ENCODE measurements around the gene SYNJ1.
"Not testable (repeated sequence)": the region's sequence is repeated elsewhere in the genome, so short reads cannot be mapped to it uniquely, and the experiment has no call there.

The SYNJ1 gene

DNA sequence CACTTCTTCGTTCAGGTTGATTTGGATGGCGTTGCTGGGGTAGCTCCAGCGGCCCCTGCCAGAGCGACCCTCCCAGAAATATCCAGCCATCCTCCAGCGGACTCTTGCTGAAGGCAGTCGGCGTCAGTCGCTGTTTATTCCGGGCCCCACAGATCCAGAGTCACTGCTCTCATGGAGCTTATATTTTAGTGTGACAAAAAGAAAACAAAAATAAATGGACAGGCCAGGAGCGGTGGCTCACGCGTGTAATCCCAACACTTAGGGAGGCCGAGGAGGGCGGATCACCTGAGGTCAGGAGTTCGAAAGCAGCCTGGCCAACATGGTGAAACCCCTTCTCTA, 114.8 kb downstream of the SYNJ1 start:
- DNase-seq (ENCODE audit: low read depth): no peak

DNA sequence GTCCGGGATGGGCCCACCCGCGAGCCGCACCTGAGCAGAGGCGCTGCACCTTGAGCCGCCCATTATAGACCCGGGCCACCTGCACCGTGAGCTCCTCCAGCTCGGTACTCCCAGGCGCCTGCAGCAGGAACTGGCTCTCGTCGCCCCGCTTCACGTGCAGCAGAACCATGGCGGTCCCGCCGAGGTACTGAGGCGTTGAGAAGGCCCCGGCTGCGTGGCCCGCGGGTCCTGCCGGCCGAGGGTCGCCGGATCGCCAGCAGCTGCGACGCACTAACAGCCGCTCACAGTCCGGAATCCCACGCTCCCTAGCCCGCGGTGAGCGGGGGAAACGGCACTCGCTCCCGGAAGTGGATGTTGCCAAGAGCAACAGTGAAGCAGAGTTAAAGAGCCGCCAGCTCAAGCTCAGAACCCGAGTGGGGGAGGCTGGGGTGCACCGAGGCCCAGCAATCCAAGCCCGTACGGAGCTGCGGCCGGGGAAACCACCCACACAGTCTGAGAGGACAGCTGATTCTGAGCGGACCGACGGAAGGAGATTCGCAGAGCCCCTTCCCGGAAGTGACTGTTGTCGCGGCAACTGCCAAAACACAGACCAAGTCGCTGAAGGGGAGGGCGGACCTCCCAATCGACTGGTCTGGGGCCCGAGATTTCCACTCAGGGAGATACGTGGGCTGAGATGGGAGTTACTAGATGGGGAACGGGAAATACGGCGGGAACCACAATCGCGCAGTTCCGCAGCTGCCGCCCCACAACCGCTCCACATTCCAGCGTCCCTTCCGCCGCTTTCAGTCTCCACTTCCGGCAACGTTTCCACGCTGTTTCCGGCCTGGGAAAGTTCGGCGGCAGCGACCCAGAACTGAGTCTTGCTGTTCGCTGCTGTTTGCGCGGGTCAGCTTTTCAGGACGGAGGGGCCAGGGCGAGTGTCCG, 115.5 kb downstream of the SYNJ1 start, which contains the start of gene CFAP298:
TSS of gene CFAP298 (minus strand) at position 303 of the 924 bp plus-strand sequence. CDS start at position 169, 134 bp downstream.
- DNase-seq (ENCODE audit: low read depth): peak; percentile 73

DNA sequence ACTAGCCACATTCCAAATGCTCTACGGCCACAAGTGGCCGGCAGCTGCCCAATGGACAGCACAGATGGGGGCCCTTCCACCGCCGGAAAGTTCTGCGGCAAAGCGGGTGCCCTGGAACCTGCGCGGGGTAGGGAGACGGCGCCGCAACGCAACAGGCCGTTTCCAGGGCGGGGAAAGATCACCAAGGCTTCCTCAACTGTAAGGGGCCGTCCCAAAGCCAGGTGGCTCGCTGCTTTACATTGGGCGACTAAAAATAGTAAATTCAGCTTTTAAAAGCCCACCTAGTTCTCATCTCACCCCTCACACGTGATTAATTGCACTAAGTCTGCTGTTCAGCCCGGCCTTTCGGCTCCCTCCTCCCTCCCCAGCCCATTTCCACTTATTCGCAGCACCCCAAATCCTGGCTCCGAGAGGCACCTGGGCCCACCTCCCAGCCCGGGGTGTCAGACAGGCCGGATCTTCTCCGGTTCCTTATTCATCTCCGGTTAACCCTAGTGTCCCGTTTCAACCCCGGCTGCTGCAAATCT, 116.3 kb downstream of the SYNJ1 start:
- DNase-seq (ENCODE audit: low read depth): no peak

DNA sequence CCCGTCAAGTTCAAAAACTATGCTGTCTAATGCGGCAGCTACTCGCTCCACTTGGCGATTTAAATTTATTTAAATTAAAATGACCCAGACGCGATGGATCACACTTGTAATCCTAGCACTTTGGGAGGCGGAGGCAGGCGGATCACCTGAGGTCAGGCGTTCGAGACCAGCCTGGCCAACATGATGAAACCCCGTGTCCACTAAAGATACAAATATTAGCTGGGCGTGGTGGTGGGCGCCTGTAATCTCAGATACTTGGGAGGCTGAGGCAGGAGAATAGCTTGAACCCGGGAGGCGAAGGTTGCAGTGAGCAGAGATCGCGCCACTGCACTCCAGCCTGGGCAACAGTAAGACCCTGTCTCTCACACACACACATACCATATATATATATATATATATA, 116.9 kb downstream of the SYNJ1 start:
- not testable (repeated sequence) for DNase-seq (ENCODE audit: low read depth)

DNA sequence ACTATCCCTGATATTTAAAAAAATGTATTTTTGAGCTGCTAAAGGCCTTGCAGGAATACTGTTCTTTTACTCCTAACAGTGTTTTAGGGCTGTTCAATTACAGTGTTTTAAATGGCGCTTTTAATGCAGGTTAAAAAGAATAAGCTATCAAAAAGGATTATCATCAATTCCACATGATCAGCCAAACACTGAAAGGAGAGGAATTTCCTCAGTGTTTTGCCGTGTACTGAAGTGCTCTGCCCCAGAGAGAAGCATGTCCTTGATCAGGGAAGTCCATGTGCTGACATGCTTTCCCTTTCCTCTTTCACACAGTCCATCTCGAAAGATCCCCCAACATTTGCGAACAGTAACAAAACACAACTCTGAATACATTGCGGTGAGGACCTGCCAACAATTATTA, 119.0 kb downstream of the SYNJ1 start:
- DNase-seq (ENCODE audit: low read depth): no peak

DNA sequence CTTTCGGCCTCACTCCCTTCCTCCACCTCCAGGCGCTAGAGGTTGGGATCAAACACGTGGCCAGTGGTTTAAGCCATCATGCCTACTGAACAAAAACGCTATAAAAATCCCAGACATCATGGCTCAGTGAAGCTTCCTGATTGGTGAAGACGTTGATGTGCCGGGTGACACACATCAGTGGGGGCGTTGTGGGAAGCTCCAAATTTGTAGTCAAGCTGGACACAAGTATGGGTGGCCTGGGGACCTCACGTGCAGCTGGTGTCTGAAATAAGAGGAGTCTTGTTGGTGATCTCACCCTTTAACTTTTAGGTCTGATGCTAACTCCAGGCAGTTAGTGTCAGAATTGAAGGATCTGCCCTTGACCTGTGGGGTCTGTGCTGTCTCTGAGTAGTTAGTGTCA, 122.3 kb downstream of the SYNJ1 start:
- DNase-seq (ENCODE audit: low read depth): no peak

DNA sequence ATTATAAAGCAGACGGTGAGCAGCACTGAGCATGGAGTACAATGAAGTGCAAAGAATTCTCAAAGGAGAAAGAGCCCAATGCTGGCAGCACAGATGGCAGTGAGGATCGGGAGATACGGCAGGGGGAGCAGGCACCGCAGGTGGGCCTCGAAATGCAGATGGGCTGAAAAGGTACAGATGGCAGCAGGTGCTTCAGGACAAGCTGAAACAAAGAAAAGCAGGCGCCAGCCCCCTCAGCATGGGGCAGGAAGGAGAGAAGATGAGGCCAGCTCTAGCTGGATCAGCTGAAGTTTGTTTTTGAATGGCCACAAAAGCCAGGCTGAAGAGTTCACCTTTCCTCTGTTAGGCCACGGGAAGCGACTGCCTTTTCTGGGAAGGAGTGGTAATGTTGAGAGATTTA, 123.3 kb downstream of the SYNJ1 start:
- DNase-seq (ENCODE audit: low read depth): no peak

DNA sequence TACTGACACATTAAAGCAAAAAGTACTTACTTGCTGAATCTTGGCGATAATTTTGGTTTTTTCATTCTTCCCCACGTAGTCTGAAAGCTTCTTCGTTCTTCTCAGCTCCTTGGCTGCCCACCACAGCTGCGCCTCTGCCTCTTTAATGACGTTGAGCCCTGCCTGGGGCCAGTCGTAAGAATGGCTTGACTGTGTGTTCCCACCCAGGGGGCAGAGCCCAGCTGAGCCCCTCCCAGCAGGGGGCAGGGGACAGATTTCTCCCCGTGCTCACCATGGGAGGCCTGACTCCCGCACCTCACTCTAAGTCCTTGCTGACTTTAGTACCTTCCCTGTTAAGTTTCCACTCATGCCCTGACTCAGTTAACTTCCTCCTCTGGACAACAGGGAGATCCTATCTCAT, 124.7 kb downstream of the SYNJ1 start:
- no peak for DNase-seq (ENCODE audit: low read depth)

DNA sequence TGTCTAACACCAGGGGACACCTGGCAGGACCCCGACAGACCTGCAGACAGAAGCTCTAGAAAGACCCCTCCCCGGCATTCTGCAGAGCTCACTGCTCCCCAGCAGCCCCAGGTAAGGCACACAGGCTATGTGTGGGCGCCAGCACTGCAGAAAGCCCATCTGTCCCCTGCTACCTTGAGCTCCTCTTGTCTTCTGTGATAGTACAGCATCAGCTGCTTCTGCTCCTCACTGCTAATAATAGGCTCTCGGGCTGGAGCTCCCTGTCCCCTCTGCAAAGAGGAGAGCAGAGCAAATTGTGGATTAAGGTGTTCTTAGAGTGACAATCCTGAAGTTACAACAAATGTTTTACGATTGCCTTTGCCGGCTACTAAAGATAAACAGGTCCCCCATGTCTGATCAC, 125.7 kb downstream of the SYNJ1 start:
- no peak for DNase-seq (ENCODE audit: low read depth)

DNA sequence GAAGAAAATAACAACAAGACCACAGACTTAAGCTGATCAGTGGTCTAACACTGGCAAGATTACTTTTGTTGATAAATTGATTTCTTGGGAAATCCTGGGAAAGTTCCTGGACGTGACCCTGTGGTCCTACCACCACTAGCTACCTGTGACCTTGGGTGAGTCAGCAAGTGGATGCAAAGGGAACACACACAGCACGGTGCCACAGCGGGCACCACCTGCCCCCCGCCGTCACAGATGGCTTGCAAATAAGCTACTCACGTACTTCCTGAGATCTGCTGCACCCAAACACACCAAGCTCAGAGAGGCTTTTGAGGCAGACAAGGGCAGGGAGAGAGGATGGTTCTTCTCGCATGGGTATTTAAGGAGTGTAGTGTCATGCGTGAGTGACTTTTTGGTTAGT, 128.3 kb downstream of the SYNJ1 start:
- DNase-seq (ENCODE audit: low read depth): no peak

DNA sequence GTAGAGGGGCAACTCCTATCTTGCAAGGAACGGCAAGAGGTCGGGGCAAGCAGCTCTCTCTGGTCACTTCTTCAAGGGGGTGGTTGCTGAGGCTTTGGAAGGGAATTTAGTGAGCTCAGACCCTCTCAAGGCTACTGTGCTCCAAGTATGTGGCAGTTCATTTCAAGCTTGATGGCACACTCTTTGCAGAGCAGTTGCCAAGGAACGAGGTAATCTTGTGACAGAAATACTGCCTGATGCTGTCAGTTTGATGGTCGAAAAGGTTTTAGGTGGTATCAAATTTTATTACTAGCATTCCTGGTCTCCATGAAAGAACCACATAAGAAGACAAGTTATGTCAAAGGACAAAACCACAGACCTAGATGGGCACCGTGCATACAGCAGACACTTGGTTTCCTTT, 128.7 kb downstream of the SYNJ1 start:
- no peak for DNase-seq (ENCODE audit: low read depth)

DNA sequence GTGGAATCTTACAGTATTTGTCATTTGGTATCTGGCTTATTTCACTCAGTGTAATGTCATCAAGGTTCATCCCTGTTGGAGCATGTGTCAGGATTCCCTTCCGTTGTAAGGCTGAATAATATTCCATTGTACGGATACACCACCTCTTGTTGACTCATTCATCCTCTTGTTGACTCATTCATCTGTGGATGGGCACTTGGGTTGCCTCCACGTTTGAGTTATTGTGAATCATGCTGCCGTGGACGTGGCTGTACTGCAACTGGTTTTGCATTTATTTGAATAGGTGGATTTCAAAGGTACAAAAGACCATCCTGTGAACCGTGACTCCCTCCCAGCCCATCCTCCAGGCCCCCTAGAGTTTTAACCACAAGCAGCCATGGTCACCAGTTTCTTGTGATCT, 130.6 kb downstream of the SYNJ1 start:
- DNase-seq (ENCODE audit: low read depth): no peak

DNA sequence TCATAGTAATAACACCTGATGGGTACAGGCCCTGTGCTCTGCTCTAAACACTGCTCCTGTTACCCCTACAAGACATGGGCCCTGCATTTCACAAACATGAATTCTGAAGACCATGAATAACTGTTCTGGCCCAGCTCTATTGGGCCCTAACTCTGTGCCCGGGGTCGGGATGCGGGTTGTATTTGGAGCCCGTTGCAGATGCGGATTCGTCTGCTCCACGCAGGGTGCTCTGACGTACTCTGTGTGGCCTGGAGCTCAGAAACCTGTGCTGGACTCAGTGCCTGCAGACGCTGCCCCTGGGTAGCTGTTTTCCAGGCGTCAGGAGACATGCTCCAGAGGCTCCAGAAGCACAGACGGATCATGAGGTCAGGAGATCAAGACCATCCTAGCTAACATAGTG, 132.4 kb downstream of the SYNJ1 start:
- DNase-seq (ENCODE audit: low read depth): no peak

DNA sequence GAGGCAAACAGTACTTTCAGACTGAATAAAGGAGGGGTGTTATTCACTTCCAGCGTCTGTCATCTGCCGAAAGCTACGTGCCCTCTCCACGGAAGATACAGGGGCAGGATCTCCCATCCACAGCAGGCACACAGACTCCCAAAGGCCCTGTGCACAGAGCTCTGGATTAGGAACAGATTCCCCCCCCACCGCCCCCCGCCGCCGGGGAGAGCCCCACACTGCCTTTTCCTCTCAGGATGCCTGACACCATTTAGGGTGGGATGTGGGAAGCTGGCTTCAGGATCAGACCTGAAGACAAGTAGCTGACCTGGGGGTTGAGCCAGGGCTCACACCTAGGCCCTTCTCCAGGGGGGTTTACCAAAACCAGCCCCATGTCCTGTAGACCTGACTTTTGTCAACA, 134.1 kb downstream of the SYNJ1 start:
- no peak for DNase-seq (ENCODE audit: low read depth)

DNA sequence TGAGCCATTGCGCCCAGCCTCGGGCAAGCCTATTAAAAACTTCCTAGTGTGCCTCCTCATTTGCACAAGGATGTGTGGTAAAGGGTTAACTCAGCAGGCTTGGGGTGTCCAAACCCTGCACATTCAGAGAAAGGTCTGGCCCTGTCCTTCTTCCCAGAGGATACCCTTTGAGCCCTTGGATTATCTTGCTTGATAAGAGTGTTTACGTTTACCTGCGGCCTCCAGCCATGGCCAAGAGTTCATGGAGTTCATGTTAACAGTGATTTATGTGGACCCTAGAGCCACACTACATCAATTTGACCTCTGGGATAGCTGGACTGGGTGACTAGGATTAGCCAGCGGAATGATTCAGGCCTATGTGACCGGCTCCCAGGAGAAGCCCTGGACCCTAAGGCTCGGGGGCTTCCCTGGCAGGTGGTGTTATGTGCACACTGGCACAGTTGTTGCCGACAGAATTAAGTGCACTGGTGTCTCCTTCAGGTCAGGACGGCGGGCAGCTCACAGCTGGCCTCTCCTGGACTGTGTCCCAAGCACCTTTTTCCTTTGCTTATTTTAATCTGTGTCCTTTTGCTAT, 134.8 kb downstream of the SYNJ1 start:
- DNase-seq (ENCODE audit: low read depth): no peak

DNA sequence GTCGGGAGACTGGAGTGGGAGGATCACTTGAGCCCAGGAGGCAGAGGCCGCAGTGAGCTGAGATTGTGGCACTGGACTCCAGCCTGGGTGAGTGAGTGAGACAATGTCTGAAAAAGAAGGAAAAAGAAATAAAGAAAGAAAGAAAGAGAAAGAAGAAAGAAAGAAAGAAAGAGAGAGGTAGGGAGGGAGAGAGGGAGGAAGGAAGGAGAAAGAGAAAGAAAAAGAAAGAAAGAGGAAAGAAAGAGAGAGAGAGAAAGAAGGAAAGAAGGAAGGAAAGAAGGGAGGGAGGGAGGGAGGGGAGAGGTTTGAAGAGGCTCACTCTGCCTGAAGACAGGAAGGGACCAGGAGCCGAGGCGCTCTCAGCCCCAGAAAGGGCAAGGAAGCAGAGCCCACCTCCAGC, 137.7 kb downstream of the SYNJ1 start:
- DNase-seq (ENCODE audit: low read depth): no peak

DNA sequence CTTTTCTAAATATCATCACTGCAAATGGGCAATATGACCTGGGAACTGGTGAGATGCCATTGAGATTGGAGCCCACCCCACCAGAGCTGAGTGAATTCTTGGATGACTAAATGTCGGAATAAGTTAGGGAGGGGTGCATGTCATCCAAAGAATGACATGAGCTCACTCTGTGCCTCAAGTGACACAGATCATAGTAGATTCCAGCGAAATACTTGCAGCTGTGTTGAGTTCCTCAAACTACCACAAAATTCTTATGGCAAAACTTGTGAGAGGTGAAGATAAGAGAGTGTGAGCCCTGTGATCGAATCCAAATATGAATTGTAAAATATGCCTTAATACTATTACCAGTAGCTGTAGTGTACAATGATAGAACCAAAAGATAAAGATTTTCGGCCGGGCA, 140.2 kb downstream of the SYNJ1 start:
- DNase-seq (ENCODE audit: low read depth): no peak

DNA sequence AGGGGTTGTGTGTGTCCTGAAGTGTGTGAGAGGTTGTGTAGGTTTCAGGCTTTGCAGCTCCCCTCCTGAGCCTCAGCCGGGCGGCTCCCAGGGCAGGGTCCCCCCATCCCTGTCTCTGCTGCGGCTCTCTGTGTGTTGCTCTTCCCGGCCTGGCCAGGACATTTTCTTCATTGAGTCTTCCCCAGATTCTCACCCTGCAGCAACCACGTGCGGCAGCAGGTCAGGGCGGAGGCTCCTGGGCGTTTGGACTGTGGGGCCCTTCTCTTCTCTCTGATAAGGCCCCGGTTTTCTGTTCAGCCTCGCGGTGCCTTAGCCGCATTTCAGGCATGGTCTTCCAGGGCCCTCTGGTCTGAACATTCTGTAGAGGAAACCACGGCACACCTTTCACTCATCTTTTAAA, 140.7 kb downstream of the SYNJ1 start:
- DNase-seq (ENCODE audit: low read depth): no peak

DNA sequence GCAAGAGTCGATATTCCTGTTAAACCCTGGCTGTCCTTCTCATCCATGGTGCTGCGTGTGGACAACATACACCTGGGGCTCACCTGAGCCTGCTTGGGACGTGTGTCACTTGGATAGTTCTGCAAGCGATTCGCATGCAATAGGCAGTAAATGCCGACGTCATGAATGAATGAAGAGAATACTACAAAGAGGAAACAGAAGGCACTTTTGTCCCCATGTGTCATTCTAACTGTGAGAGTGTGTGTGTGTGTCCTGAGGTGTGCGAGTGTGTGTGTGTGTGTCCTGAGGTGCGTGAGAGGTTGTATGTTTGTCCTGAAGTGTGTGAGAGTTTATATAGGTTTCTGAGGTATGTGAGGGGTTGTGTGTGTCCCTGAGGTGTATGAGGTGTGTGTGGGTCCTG, 141.8 kb downstream of the SYNJ1 start:
- no peak for DNase-seq (ENCODE audit: low read depth)

DNA sequence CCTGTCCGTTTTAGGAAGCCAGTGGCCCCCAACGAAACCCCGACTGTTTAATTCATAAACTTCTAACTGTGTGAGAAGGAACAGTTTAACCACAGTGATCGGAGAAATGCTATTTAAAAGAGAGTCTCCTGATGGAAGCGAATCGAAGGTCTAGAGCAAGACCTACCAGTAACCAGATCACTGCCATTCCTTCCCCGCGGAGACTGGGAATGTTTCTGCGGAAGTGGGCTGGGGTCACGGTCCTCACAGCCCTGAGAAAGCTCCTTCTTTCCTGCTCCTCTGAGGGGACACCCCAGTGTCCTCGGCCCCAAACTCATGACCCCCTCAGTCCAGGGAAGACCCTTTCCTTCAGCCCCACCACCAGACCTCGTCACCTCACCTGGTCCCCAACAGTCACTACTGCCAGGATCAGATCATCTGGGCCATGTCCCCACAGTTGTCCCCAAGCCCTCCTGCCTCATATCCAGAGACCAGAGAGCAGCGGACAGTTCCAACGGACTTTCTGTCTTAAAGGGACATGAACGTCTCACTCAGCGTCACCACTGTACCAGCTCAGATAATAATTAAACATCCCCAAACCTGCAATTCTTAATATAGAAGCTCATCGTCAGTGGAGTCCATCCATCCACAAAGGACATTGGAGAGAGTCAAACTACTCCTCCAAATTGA, 142.6 kb downstream of the SYNJ1 start, which contains the start of gene TCP10L:
TSS of gene TCP10L (minus strand) at position 482 of the 669 bp plus-strand sequence. CDS start 1,219 bp downstream, outside the sequence.
- no peak for DNase-seq (ENCODE audit: low read depth)

DNA sequence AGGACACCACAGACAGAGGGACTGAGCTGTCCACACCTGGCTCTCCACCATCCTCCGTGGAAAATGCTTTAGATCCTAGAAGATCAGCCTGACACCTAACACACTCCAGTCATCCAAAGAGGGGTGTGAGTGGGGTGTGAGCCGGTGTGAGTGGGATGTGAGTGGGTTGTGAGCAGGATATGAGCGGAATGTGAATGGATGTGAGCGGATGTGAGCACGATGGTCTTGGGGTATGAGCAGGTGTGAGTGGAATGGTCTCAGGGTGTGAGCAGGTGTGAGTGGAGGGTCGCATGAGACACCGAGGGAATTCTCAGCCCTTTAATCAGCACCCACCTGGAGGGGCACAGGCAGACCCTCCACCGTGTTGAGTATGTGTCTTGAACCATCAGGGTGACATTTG, 143.3 kb downstream of the SYNJ1 start:
- no peak for DNase-seq (ENCODE audit: low read depth)

DNA sequence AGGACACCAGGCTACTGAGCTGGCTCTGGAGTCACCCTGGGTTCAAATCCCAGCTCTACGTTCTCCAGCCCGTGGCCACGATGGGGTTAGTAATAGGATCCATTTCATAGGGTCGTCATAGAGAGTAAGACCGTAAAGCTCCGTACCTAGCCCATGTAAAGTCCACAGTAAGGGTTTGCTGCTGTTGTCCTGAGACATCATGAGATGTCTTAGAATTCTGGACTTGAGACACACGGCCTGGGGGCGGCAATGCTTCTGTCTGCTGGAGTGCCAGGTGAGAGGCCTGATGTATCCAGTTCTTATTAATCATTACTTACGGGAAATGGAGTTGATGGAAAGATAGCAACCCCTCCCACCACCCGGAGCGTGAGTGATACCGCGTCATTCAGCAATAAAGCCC, 146.1 kb downstream of the SYNJ1 start:
- no peak for DNase-seq (ENCODE audit: low read depth)

DNA sequence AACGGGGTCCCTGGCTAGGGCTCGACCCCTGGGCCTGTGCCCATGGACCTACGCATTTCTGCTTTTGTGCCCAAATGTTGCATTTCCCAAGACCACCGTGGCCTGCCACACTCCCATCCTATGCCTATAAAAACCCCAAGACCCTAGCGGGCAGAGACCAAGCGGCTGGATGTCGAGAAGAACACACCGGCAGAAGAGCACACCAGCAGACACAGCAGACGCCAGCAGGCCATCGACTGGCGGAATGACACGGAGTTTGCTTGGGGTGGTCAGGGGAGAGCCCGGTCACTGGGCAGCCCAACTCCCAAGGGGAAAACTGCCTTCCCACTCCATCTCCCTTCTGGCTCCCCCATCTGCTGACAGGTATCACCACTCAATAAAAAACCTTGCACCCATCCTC, 146.9 kb downstream of the SYNJ1 start:
- DNase-seq (ENCODE audit: low read depth): no peak

All from stimulated activated CD8-positive, alpha-beta memory T cell treated with anti-CD3 and anti-CD28 coated beads, Interleukin-12 subunit alpha, Interleukin-12 subunit beta, amount 100 ng/mL, for 1 hour (primary cell).